Activated CD8-positive, alpha-beta memory T cell treated with anti-CD3 and anti-CD28 coated beads for 1 hour (primary cell): Measurements from ENCODE around the gene NME5.

ENCODE experiments used
- DNase-seq, 2 donors: peaks; one replicate each; pipeline ENCODE4 v3.0.0-alpha.2; 2020; ENCODE audit warnings: low read depth in 1 of 2; ENCODE audit errors: extremely low read depth in 1 of 2

NME5 gene

DNA sequence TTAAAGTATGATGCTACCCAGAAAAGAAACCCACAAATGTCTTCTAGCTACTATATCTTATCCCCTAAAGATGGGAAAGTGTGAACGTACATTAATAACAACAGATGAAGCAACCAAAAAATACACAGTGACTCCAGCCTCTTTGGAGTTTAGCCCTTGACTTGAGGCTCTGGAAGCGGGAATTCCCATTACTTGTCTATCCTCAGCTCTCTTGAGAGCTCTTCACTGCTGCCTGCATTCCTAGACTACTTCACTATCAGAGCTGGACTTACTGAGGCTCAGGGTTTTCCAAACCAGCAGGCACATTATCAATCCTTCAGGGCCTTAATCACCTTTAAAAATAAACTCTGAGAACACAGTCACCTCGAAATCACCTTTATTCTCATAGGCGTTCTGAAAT lies 1.0 kb upstream of the NME5 start:
- DNase-seq = no peak

DNA sequence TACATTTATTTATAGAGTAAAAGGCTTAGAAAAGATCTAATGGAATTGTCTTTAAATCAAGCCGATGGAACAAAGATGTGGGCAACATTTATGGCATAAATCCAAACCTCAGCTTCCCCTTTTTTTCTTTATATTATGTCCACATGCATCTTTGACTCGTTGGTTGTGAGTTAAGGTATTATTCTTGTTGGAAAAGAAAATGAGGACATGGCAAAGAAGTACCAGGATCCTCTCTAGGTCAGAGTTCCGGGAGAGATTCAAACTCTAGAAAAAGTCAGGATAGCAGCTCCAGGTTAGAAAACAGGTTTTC lies 508 bp upstream of the NME5 start:
- no peak for DNase-seq

DNA sequence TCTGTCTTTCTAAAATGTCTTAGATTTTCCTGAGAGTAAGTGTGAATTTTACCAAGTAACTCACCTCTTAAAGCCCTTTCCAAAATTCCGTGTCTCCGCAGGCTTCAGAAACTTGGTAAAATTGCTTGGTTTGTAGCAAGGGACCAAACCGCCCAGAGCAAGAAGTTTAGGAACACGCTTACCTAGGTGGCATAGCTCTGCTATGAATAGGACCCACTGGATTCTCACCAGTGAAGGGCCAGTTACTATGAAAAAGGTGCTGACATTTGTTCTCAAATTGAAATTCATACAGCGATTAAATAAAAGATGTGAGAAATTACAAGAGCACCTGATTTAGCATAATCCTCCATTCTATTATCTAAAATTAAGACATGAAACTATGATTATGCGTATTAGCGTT lies 6.7 kb downstream of the NME5 start:
- no peak for DNase-seq

DNA sequence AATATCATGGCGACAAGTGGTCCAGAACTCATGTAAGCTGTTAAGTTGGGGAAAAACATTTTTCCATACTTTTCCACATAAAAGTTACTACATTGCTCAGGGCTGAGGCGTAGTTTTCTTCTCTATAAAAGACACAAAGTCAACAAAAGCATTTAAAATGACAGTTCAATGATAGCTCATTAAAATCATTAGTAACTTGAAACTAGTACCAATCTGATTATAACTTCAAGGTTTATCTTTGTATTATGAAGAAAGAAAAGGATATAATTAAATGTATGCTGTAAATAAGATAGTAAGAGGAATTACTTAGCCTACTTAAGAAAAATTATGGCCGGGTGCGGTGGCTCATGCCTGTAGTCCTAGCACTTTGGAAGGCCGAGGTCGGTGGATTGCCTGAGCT lies 9.9 kb downstream of the NME5 start:
- DNase-seq = no peak

DNA sequence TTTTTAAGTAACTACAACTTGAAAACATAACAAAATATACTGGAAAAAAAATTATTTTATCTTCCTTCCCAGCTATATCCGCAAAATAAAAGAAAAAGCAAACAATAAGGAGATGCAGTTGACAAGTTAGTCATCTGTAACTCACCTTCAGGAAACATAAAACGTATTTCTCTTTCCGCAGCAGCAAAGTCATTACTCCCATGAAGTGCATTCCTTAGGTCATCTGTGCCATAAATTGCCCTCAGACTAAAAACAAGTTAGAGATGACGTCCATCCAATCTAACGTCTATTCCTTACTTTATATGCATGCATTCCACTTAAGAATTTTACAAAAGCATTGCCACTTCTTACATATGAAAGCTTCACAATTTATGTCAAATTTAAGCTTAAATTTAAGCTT lies 10.9 kb downstream of the NME5 start:
- DNase-seq = no peak

DNA sequence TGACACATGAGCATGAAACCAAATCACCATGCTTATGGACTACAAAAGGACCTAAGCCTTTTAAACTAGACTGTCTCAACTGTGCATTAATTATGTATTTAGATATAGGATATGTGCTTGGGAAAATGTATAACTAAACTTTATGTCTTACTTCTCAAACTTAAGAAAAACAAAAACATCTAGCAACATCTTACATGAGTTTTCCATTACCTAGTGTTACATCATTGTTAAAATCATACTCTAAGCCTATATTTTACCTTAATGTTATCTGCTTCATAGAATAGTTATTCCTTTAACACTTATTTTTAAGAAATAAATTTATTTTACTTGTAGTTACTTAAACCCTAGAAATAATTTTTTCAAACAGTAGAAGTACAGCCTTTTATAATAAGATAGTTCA lies 24.0 kb downstream of the NME5 start:
- no peak for DNase-seq

DNA sequence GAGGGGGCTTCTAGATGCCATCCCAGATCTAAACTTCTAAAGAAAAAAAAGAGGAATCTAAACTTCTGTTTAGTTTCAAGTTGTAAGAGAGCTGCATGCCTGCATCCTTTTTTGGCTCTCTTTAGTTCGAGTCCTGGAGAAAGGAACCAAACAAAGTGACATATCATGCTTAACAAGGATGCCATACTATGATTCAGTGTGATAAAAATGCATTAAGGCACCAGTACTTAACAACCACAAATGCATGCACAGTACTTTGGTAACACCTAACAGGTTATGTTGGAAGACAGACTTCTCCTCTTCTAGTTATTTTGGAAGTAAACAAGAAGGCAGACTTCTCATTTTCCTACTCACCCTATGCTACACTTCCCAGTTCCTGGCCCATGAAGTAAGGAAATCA lies 27.3 kb downstream of the NME5 start:
- DNase-seq = no peak

DNA sequence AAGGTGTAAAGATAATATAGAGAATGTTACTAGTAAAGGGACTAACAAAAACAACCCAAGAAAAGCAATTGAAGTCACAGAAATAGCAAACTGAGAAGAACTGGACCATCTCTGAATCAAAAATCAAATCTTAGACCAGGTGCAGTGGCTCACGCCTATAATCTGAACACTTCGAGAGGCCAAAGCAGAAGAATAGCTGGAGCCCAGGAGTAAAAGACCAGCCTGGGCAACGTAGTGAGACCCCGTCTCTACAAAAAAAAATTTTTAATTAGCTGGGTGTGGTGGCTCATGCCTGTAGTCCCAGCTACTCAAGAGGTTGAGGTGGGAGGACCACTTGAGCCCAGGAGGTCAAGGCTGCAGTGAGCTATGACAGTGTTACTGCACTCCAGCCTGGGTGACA lies 28.0 kb downstream of the NME5 start:
- DNase-seq = no peak

DNA sequence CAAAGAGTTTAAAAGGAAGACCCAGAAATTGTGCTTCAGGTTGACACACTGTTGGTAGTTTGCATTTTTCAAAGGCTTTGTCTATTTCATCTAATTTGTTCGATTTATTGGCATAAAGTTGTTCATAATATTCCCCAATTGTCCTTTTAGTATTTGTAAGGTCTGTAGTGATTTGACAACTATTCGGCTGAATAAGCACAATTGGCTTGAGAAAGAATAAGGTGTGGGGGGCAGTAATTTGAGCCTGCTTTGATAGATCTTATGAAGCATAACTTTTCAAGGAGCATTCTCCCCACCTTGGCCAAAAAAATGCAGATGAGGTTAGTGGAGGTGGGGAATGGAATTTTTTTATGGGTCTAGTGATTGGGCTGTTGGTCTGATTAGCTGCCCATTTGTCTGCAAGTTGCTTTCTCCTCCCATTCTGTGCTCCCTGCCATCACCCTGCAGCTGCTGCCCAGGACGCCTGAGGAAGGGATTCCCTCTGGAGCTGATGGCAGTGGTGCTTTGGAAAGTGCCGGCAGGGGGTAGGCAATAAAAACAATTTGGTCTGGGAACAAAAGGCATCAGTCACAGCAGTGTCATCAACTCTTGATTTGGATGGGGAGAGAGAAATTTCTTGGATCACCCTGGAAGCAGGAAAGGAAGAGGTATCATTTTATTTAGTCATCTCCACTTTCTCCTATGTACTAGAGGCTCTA lies 28.8 kb downstream of the NME5 start:
- no peak for DNase-seq

DNA sequence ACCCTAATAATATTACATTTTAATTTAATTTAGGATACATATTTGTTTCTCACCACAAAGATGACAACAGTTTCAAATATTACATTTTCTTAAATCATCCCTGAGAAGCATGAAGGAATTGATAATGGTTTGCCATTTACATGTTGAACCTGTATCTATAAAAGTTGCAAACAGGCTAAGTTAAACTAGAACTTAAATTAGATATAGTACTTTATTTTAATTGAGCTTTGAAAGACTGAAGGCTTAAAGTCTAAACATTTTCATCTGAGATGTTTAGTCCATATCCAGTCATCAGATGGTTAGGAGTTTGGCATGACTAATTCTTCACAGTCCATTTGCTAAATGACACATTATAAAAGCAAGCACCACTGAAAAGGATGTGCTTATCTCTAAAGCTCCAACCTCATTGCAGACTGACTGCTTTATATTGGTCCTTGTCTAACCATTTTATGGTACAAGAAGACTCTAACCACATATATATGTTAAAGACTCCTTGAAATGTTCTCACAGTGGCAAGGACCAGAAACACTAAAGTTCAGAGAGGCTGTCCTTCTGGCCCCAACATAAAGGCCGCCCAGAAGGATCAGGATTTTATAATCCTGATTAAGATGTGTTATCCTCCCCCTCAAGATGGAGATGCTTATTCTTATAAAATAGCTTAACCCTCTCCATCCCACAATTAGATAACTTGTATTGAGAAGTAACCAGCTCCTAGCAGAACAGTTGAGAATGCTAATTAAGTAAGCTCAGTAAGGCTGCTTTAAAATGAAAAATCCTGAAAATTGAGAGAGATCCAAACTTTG lies 29.6 kb downstream of the NME5 start:
- no peak for DNase-seq

DNA sequence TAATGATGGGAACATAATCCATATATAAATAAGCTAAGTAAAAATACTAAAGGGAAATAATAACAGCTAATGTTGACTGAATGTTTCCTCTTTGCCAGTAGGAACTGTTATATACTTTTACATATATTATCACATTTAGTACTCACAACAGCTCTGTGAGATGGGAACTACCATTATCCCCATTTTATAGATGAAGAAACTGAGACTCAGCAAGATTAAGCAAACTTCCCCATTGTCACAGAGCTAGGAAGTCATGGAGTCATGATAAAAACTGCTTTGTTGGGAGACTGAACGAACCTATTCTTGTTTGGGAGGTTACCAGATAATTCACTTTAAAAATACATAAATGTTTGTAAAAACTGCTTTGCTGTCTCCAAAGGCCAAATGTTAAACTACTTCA lies 32.0 kb downstream of the NME5 start:
- DNase-seq = no peak

DNA sequence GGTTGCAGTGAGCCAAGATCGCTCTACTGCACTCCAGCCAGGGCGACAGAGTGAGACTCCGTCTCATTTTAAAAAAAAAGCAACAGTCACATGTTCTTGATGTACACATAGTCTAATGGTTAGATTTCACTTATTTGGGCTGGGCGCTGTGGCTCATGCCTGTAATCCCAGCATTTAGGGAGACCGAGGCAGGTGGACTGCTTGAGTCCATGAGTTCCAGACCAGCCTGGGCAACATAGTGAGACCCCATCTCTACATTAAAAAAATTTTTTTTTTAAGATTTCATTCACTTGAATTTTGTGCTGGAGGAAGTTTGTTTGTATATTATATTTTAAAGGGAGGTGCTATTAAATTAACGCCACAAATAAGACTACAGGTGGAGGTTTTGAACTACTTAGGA lies 33.5 kb downstream of the NME5 start:
- no peak for DNase-seq

DNA sequence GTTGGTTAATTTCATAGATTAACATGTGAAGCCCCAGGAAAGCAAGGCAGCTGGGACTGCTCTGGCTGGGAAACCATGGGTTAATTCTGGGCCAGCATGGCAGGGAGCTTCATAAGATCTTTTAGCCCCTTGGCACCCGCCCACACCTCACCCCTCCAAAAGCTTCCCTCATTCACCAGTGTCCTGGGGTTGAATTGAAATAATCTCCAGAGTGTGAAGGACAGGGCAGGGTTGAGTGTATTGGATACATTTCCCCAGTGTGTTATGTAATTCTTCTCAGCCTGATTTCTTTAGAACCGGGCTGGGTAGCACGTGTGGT lies 36.0 kb downstream of the NME5 start:
- DNase-seq = no peak

DNA sequence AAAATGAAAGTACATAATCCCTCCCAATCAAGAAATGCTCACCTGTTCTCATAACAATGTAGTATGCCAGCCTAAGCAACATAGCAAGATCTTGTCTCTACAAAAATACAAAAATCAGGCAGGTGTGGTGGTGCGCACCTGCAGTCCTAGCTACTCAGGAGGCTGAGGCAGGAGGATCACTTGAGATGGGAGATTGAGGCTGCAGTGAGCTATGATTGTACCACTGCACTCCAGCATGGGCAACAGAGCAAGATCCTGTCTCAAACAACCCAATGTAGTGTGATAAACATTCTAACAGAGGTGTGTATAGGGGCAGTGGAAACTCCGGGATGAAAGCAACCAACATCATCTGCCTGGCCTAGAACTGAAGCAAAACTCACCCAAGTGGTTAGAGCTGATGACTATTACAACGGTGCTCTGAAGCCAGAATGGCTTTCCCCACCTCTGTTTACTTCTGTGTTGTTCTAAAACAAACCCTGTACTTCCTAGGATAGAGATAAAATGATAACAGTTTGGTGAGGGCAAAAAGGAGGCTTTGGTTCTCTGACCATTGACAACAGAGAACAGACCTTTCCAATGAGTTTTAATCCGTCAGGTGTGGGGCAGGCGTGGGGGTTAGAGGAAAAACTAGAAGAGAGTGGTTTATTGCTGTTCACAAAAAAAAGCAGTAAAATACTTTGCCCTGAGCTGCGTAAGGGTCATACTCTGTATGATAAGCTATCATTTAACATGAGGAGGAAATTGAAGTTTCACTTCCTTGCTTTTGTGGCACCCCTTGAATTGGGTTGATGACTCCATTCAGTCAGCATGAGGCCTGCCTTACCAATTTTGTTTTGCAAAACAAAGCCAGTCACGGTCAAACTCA lies 36.5 kb downstream of the NME5 start:
- DNase-seq = no peak

DNA sequence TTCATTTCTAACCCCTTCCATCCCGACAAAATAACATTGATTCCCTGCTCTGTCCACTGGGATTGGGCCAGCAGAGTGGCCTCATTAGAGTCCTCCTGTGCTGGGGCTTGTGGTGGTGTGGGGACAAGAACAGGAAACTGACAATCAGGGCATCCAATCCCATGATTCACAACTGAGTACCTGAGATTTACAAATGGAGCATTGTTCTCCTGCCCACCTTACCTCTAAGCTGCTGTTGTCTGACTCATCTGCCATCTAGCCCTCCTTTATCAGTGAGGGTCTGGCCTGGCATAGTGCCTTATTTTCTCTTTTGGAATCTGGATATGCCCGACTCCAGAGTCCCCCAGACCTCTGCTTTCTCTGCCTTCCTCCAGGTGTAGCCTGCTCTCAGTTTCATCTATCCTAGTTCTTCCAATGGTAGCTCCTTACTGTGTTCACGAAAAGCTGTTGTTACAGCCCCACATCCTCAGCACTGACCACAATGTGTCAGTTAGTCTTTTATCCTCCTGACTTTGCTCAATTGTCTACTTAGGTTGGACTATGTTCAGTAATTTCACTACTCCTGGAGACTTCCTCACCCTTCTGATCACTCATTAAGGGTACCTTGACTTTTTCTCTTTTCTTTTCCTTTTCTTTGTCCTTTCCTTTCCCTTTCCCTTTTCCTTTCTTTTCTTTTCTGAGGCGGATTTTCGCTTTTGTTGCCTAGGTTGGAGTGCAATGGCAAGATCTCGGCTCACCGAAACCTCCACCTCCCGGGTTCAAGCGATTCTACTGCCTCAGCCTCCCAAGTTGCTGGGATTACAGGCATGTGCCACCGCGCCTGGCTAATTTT lies 42.0 kb downstream of the NME5 start:
- DNase-seq = no peak

DNA sequence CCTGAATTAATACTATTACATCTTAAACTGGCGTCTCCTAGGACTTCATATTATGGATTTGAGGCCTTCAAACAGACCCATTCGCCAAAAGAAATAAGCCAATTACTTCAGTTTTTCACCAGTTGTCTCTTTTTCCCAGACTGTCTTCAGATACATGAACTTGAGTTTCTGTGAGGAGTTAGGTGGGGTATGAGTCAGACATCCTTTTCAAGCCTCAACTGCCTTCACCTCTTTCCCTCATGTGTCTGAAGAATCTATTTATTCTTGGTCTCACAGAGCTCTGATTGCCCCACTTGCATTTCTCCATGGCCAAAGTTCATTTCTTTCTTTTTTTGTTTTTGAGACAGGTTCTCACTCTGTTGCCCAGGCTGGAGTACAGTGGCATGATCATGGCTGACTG lies 42.9 kb downstream of the NME5 start:
- no peak for DNase-seq

DNA sequence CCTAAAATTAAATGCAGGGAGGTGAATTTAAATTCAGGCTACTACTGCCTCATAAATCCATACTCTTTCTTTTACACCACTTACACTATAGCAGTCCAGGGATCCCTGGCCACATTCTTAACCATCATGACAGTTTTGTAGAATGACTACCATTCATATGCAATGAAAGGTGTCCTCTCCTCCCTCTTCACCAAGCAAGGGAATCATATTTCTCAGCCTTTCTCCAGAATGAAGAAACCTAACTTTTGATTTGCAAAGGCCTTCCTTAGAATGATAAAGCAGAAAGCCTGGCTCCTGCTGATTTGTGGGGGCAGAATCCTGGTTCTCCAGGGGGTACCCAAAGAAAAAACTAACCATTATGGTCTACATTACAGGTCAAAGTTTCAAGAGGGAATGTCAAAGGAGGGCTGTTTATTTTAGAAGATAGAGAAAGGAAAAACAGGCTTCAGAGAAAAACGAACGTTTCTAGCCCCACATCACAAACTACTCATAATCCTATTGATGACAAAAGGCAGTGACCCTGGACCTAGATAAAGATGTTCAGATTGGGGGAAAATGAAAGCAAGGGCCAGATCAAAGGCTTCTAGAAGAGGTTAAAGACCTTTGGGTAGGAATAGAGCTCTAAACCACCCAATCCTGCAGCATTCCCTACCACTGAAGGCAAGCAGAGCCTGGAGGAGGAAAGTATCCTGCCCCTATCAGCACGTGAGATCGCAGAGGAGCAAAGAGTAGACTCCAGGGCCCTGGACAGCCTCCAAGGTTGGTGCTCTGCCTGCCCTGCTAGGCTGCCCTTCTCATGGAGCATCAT lies 43.9 kb downstream of the NME5 start:
- no peak for DNase-seq

DNA sequence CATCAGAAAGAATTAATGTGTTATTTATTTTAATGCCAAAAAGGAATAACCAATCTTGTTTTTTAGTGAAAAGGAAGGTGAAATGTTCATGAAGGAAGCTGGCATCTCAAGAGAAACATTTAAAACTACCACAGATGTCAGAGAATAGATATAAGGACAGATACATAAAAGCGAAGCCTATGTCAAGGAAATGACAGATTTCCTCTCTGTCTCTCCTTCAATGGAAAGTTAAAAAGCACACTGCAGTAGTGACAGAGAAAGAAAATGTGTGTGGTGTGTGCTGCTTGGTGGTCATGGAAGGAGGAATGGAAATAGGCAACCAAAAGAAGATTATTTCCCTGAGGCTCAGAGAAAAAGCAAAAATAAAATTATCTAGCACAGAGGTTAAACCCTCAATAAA lies 46.2 kb downstream of the NME5 start:
- no peak for DNase-seq

DNA sequence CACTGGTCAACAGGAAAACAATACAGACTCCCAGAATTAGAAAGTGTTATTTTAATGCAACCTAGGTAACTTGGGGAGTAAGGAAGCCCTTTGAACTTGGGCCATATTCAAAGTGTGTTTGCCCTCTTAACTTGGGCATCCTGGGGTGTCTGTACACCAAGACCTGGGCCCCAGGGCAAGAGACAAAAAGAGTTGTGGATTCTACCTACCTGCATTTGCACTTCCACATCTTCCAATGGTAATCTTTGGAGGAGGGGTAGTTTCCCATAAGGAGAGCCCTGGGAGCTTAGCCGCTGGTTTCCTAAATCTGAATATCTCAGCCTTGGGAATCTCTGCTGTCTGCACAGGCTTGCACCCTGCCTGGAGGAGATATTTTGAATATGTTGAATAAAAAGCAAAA lies 46.9 kb downstream of the NME5 start:
- no peak for DNase-seq

DNA sequence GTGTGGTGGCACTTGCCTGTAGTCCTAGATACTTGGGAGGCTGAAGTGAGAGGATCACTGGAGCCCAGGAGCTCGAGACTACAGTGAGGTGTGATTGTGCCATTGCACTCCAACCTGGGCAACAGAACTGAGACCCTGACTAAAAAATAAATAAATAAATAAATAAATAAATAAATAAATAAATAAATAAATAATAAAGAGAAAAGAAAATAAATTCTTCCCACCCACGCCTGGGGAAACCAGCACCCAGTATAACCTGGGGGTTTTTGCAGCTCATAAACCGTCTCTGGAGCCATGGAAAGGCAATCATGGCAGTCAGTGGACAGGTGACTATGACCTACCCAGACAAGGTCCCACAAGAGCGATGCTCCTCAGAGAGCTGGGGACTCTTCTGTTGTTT lies 47.5 kb downstream of the NME5 start:
- DNase-seq = no peak
